H1 (cell line): ENCODE data around the gene KCNE4. TPM values are rescaled to one million over a fixed set of nuclear protein-coding genes. Genes with fewer than 3 reads are reported as not detected.

Source experiments
- HDAC6 ChIP-seq: IDR thresholded peaks from one replicate; pipeline ENCODE4 v1.7.1; 2012; ENCODE audit warnings: low read depth, mild to moderate bottlenecking, inconsistent platforms, low read length, moderate library complexity
- SP4 ChIP-seq: IDR thresholded peaks from 2 replicates; pipeline ENCODE4 v1.6.1; 2012; ENCODE audit warnings: low read length, inconsistent platforms
- polyA plus RNA-seq, 7 experiments: library from polyadenylated mRNA; depleted of rRNA in 3 of 7; stranded (reverse) in 5 of 7; unstranded in 2 of 7; fragments of >200 nt in 5 of 7; fragments of 200-250 nt in 2 of 7; gene quantifications; 1 replicate in 5 of 7; 2 replicates in 1 of 7; 4 replicates in 1 of 7; pipeline versions ENCODE4 v1.2.1 to v1.2.3, GENCODE V29; 2011 to 2013; ENCODE audit warnings: missing spikeins in 2 of 7, mixed read lengths in 2 of 7
- total RNA-seq: library from RNA; stranded (reverse); fragmentation: NEBNext Ultra II Directional; extraction: Animal tissue kit (Norgen Biotek cat#: 25700); gene quantifications from 2 replicates; pipeline ENCODE4 v1.2.1, GENCODE V29; 2021

Gene KCNE4
- total and polyA plus RNA-seq, 2 of the 8 experiments (the other 6 are each of a cell fraction or from before 2014, with no cell fraction given): 0.08 to 0.09 TPM

DNA sequence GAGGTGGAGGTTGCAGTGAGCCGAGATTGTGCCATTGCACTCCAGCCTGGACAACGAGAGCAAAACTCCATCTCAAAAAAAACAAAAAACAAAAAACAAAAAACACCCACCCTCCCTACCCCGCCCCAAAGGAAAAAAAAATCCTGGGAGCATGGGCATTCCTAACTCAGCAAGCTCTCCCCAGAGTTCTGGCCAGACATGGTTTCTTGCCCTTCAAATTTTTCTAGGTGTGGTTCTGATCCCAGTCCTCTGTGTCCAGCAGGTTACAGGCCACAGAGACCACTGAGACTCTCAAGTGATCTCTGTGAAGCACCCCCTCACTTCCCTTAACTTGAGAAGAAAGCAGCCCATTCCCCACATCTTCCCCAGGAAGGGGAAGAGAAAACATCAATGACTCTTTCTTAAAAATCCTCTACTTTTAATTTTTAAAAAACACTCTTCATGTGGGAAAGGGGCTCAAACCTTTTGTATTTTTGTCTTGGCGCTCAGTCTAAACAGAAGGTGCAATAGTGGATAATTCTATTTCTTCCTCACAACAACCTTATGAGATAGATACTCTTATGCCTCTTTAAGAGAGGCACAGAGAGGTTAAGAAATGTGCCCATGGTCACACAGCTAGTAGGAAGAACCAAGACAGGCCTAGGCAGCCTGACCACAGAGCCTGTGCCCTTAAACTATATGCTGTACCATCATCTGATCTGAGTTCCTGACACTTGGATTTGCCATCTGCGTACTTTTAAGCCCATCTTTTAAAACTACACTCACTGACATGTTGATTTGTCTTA, 6.9 kb upstream of the KCNE4 start (continued):
- TF ChIP-seq HDAC6 (no peak), SP4 (no peak)
